Measurements from ENCODE around the gene METTL18. TPM values are rescaled to one million over a fixed set of nuclear protein-coding genes. Genes with fewer than 3 reads are reported as not detected.

METTL18 gene
- total RNA-seq, 2 donors from 2014 or later, result 6.7 to 7.3 TPM

DNA sequence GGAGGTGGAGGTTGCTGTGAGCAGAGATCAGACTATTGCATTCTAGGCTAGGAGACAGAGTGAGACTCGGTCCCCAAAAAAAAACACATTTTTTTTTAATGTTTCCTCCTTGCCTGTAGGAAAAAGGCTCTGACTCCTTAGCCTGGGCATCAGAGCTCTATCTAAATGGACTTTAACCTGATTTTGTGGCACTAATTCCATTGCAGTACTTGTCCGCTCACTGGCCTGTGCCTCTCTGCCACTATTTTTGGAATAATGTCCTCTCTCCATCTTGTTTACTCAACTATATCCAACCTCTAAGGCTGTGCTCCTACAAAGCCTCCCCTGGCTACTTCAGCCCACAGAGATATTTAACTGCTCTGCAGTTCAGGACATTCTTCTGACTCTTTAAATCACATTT lies 26.5 kb downstream of the METTL18 start:
- no peak overlapping the region for H3K4me3 Mint-ChIP-seq
- H3K27me3 ChIP-seq (ENCODE audit: control insufficient read depth, insufficient read depth, low read length, poor library complexity, severe bottlenecking), result peaks cover 63% of the 10 kb centered on the region

DNA sequence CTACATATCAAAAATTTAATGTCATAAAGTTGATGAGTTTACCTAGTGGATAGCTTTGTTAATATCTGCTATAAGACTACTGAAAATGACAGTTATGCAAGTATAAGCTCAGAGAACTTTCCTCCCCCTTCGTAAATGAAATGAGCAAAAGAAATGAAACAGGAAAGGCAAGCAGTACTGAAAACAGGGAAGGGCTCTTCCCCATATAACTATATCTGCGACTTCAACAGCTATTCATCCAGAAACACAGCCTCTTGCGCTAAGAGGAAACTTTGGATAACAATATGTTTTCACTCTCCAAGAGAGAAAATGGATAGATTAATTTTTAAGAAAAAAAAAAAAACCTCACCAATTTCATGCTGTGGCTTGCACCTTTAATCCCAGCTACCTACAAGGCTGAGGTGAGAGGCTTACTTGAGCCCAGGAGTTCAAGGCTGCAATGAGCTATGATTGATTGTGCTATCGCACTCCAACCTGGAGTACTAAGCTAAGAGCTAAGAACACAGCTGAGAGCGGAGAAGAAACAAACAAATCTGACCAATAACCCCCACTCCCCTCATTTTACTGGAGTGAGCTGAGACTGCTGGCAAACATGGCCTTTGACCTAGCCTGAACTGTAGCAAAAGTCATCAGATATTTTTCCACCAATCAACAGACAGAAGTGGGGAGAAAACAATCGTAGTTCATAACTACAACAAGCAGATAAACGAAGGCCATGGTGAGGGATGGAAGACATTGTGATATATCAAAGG lies 29.0 kb downstream of the METTL18 start:
- H3K36me3 Mint-ChIP-seq (ENCODE audit: low read depth), result no peaks in the 10 kb centered on the region
- Histone ChIP-seq H3K9ac (ENCODE audit: extremely low read depth, low read length, poor library complexity, severe bottlenecking) (no peak overlapping the region), H3K36me3 (ENCODE audit: control insufficient read depth, insufficient read depth, low read length) (no peaks in the 10 kb centered on the region), H3K27ac (ENCODE audit: low read depth, low read length) (no peak overlapping the region), H3K27me3 (ENCODE audit: control insufficient read depth, insufficient read depth, low read length, poor library complexity, severe bottlenecking) (peaks cover 60% of the 10 kb centered on the region), H3K4me3 (ENCODE audit: low read length) (no peak overlapping the region), H3K9me3 (ENCODE audit: control insufficient read depth, low read length) (peaks cover 3% of the 10 kb centered on the region), H3K4me1 (ENCODE audit: control insufficient read depth, insufficient read depth, low read length) (no peaks in the 10 kb centered on the region)
- H3K9me3 Mint-ChIP-seq, result peaks cover 6% of the 10 kb centered on the region
- peaks cover 3% of the 10 kb centered on the region for H3K4me1 Mint-ChIP-seq
- WGBS, 2 experiments (ENCODE audit: insufficient coverage in 1 of 2, insufficient read length in 1 of 2), result 94% methylated on average over 5 of the region's 7 CpGs; no CpG with 5 or more reads in 1 of the 2 experiments
- H3K27ac Mint-ChIP-seq, result no peak overlapping the region
- peaks cover 9% of the 10 kb centered on the region for H3K27me3 Mint-ChIP-seq (ENCODE audit: insufficient read depth)
- TF ChIP-seq, protein P1, sequence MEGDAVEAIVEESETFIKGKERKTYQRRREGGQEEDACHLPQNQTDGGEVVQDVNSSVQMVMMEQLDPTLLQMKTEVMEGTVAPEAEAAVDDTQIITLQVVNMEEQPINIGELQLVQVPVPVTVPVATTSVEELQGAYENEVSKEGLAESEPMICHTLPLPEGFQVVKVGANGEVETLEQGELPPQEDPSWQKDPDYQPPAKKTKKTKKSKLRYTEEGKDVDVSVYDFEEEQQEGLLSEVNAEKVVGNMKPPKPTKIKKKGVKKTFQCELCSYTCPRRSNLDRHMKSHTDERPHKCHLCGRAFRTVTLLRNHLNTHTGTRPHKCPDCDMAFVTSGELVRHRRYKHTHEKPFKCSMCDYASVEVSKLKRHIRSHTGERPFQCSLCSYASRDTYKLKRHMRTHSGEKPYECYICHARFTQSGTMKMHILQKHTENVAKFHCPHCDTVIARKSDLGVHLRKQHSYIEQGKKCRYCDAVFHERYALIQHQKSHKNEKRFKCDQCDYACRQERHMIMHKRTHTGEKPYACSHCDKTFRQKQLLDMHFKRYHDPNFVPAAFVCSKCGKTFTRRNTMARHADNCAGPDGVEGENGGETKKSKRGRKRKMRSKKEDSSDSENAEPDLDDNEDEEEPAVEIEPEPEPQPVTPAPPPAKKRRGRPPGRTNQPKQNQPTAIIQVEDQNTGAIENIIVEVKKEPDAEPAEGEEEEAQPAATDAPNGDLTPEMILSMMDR (conservative IDR thresholded peaks at IDR 0.05), result no peak
- DNase-seq, result no peak
- no peak overlapping the region for H3K4me3 Mint-ChIP-seq

More for the DNA sequence above, 26.5 kb downstream of the METTL18 start:
- TF ChIP-seq, protein P1 (conservative IDR thresholded peaks at IDR 0.05), result no peak
- Mint-ChIP-seq H3K36me3 (ENCODE audit: low read depth) (no peaks in the 10 kb centered on the region), H3K27ac (no peak overlapping the region), H3K27me3 (ENCODE audit: insufficient read depth) (peaks cover 7% of the 10 kb centered on the region), H3K9me3 (no peaks in the 10 kb centered on the region), H3K4me1 (peaks cover 3% of the 10 kb centered on the region)
- no peak overlapping the region for H3K9ac ChIP-seq (ENCODE audit: extremely low read depth, low read length, poor library complexity, severe bottlenecking)
- no peaks in the 10 kb centered on the region for H3K9me3 ChIP-seq (ENCODE audit: control insufficient read depth, low read length)
- H3K4me3 ChIP-seq (ENCODE audit: low read length), result no peak overlapping the region
- DNase-seq, result no peak
- no peaks in the 10 kb centered on the region for H3K4me1 ChIP-seq (ENCODE audit: control insufficient read depth, insufficient read depth, low read length)
- H3K36me3 ChIP-seq (ENCODE audit: control insufficient read depth, insufficient read depth, low read length), result no peaks in the 10 kb centered on the region
- 93 to 95% methylated on average over 2 of the region's 2 CpGs for WGBS, 2 experiments (ENCODE audit: insufficient coverage in 1 of 2, insufficient read length in 1 of 2)
- H3K27ac ChIP-seq (ENCODE audit: low read depth, low read length), result no peak overlapping the region

- H3K36me3 ChIP-seq (ENCODE audit: control insufficient read depth, insufficient read depth, low read length), result no peaks in the 10 kb centered on the region
- H3K9me3 Mint-ChIP-seq, result peaks cover 11% of the 10 kb centered on the region
- no peak overlapping the region for H3K4me3 Mint-ChIP-seq
- H3K4me1 ChIP-seq (ENCODE audit: control insufficient read depth, insufficient read depth, low read length), result no peaks in the 10 kb centered on the region
- peaks cover 61% of the 10 kb centered on the region for H3K27me3 ChIP-seq (ENCODE audit: control insufficient read depth, insufficient read depth, low read length, poor library complexity, severe bottlenecking)
- peaks cover 11% of the 10 kb centered on the region for H3K9me3 ChIP-seq (ENCODE audit: control insufficient read depth, low read length)
- TF ChIP-seq, protein P1 (conservative IDR thresholded peaks at IDR 0.05), result no peak
- peaks cover 11% of the 10 kb centered on the region for H3K27me3 Mint-ChIP-seq (ENCODE audit: insufficient read depth)
- H3K4me3 ChIP-seq (ENCODE audit: low read length), result no peak overlapping the region
- no peak overlapping the region for H3K9ac ChIP-seq (ENCODE audit: extremely low read depth, low read length, poor library complexity, severe bottlenecking)
- H3K27ac ChIP-seq (ENCODE audit: low read depth, low read length), result no peak overlapping the region
- H3K27ac Mint-ChIP-seq, result no peak overlapping the region
- H3K4me1 Mint-ChIP-seq, result peaks cover 3% of the 10 kb centered on the region
- H3K36me3 Mint-ChIP-seq (ENCODE audit: low read depth), result no peaks in the 10 kb centered on the region
- WGBS, 2 experiments (ENCODE audit: insufficient coverage in 1 of 2, insufficient read length in 1 of 2), result 80 to 100% methylated on average over 1 of the region's 1 CpG
- no peak for DNase-seq
Measured at GRCh38 chr1:169764919-169765318, 29.8 kb downstream of the METTL18 start.

All from endodermal cell (in vitro differentiated cells).